DOHH2 (cell line): Measurements from ENCODE around the gene FSTL4.

Source experiments
- EZH2phosphoT487 ChIP-seq: fragments of 200-600 bp; sonication (generic); IDR thresholded peaks from 2 replicates; pipeline ENCODE4 v1.6.1; 2017; ENCODE audit warnings: borderline replicate concordance, mild to moderate bottlenecking, antibody characterized with exemption, low read length, moderate library complexity, mixed read lengths
- TF ChIP-seq, protein P1 (sequence below): fragments of 200-600 bp; sonication (generic); IDR thresholded peaks from one replicate; pipeline ENCODE4 v1.5.1; 2014; ENCODE audit warnings: antibody characterized with exemption, mild to moderate bottlenecking, low read depth, low read length; ENCODE audit not compliant: poor library complexity, severe bottlenecking

GRCh38 chr5:133603711-133604110, 8.6 kb downstream of the FSTL4 start:
- TF ChIP-seq, protein P1, sequence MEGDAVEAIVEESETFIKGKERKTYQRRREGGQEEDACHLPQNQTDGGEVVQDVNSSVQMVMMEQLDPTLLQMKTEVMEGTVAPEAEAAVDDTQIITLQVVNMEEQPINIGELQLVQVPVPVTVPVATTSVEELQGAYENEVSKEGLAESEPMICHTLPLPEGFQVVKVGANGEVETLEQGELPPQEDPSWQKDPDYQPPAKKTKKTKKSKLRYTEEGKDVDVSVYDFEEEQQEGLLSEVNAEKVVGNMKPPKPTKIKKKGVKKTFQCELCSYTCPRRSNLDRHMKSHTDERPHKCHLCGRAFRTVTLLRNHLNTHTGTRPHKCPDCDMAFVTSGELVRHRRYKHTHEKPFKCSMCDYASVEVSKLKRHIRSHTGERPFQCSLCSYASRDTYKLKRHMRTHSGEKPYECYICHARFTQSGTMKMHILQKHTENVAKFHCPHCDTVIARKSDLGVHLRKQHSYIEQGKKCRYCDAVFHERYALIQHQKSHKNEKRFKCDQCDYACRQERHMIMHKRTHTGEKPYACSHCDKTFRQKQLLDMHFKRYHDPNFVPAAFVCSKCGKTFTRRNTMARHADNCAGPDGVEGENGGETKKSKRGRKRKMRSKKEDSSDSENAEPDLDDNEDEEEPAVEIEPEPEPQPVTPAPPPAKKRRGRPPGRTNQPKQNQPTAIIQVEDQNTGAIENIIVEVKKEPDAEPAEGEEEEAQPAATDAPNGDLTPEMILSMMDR = no peak
- no peak for TF ChIP-seq EZH2phosphoT487
